Neural cell (in vitro differentiated cells): Measurements from ENCODE around the gene SPOCK1.

Source experiments
- CTCF ChIP-seq: fragments of 450-650 bp; IDR thresholded peaks from 2 replicates; pipeline ENCODE4 v1.5.1; 2014; ENCODE audit warnings: antibody characterized with exemption, mild to moderate bottlenecking, moderate library complexity; ENCODE audit not compliant: poor library complexity, severe bottlenecking
- EP300 ChIP-seq: fragments of 450-650 bp; conservative IDR thresholded peaks from 2 replicates; pipeline ENCODE4 v1.6.1; 2014; ENCODE audit warnings: antibody characterized with exemption, mild to moderate bottlenecking, moderate library complexity; ENCODE audit not compliant: poor library complexity, severe bottlenecking
- EZH2 ChIP-seq: fragments of 200-600, 300-800 bp; shearing (Covaris generic), sonication (generic); IDR thresholded peaks from 2 replicates; pipeline ENCODE4 v1.6.1; 2014; ENCODE audit warnings: antibody characterized with exemption, low read length, borderline replicate concordance, mild to moderate bottlenecking; ENCODE audit not compliant: insufficient read depth, poor library complexity, severe bottlenecking
- POLR2AphosphoS5 ChIP-seq: IDR thresholded peaks from 2 replicates; pipeline ENCODE4 v1.6.1; 2012

DNA sequence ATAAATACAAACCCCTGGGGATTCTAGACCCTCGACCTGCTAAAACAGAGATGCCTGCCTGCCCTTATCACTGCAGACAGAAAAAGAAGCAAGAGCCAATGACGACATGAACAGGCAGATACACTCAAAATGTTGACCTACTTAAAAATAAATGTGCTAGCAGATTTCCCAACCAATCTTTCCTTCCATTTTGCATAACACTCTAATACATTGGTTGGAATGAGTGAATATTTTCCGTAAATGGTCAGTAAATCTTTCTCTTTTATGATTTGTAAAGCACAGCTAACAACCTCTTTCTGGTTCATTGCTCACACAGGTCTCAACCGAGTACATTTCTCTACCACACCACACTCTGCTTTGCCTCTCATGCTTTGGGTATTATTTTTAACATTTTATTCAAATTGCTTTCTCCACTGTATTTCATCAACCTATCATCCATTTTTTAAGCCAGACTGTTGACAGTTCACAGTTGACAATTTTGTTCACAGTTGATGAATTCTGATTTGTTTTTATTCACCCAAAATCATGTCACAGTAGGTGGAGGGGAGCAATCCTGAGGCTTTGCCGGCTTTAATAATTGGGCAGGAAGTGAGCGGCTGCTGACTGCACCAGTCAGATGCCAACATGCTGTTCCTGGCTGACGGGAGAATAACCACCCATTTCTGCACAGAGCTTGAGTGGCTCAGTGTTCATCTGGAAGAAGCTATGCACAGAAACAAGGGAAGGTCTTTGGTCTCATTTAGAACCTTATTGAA, 426.6 kb downstream of the SPOCK1 start:
- no peak for TF ChIP-seq EZH2
- no peak for TF ChIP-seq CTCF
- TF ChIP-seq EP300 = no peak
- no peak for TF ChIP-seq POLR2AphosphoS5
